CD4-positive, alpha-beta T cell treated with Interleukin-21 for 1 hour (primary cell): ENCODE results near the gene FHOD3.
"Not testable (repeated sequence)": the region's sequence is repeated elsewhere in the genome, so short reads cannot be mapped to it uniquely, and the experiment has no call there.

Experiments used
- DNase-seq: peaks from one replicate; pipeline ENCODE4 v3.0.0-alpha.2; 2020

The FHOD3 gene

DNA sequence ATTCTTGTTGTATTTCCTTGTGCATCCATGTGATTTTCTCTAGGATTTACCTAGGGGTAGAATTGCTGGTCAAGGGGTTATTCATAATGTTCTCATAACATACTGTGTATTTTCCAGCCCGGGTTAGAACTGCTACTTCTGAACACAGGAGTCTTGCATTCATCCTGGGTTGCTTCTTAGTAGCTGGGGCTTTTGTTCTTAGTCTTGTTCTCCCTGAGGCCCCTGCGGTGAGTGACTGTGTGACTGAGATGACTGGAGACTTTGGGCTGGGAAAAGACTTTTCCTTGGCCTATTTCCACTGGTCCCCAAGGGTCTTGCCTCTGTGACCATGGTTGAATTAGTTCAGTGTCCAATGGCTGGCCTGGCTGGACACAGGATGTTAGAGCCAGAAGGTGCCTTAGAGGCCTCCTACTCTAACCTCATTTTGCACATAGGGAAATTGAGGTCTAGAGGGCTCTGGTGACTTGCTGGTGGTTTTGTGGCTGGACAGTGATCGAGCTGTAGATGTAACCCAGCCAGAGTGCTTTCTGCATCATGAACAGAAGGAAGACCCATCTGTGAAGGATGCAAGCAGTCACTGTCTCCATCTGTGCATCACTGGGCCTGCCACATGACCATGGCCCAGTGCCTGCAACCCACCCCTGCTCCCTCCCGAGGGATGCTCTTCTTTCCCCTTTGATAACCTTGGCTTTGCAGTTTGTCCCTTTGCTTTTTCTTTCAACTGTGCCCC is 233.3 kb downstream of the FHOD3 start:
- no peak for DNase-seq

GRCh38 chr18:36531636-36532035 is 234.1 kb downstream of the FHOD3 start:
- no peak for DNase-seq

DNA sequence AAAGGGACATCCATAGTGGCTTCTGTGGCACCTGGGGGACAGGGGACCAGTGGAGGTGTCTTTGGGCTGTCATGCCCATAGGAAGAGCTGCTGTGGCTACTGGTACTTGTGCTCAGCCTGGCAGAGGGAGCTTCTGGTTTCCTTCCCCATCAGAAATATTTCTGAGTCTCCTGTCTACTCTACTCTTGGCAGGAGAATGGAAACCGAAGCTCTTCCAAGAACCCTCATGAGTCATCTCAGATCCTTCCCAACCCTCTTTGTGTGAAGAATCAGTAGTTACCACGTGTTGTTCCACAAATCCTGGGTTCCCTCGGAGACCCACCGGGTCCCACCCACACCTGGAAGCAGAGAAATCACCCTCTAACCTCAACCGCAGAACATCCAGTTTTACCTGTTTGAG is 234.9 kb downstream of the FHOD3 start:
- DNase-seq: no peak

DNA sequence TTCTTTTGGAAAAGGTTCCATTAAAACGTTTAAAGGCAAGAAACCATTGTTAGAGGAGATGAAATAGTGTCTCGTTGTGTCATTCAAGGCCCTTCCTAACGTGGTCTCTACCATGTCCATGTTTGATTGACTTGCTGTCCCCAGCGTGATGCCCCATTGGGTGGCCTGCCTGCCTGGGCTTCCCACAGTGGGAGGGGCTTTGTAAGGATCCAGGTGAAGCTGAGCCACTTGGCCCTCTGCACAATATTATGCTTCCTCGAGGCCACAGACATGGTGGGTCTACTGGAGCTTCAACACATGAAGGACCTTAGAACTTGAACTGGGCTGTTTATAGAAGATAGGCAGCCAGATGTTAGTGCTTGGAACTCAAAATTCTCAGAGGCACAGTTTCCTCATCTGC is 235.3 kb downstream of the FHOD3 start:
- DNase-seq: no peak

- DNase-seq: no peak
These were observed 236.1 kb downstream of the FHOD3 start for GRCh38 chr18:36533446-36534153.

- DNase-seq: peak; percentile 11
These were observed 236.7 kb downstream of the FHOD3 start for GRCh38 chr18:36534154-36534688.

DNA sequence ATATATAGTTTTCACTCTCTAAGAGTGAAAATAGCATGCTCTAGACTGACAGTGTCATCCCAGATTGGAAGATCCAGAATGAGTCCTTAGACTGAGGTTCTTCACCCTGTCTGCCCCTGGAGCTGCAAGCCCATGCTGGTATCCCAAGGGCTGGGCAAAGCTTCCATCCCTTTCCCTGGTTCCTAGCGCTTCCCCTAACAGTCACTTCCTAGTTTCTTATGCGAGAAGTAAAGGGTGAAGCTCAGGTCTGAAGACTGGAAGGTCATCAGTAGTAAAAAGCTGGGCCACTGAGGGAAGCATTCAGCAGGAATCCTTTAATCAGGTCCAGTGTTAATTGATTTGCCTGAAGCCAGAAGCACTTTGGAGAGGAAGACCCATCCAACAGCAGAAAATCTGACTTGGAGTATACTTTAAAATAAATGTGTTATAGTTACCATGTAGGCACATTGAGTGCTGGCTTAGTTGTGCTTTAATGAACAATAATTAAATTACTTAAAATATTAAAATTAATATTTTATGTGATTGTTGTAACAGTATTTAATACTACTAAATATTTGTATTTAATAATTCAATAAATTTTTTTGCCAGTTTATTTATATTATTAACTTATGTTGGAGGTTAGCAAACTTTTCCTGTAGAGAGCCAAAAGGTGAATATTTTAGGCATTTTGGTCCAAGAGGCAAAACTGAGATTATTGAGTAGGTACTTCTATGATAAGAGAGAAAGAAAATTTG is 237.9 kb downstream of the FHOD3 start:
- no peak for DNase-seq

- no peak for DNase-seq
These were observed 238.9 kb downstream of the FHOD3 start for GRCh38 chr18:36536426-36536825.

DNA sequence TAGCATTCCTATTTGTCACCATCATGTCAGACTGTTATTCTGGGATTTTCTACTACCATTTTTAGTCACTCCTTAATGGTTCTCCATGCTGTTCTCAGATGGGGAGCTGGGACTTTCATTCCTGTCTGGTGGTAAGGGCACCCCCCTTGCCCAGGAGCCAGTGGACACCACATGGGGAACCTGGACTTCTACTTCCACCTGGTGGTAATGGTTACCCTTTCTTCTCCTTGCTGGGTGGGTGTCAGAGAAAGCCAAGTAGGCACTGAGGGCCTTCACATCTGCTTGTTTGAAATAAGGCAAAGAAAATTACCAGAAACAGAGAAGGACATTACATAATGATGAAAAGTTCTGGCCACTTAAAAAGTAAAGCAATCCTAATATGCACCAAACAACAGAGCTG is 239.8 kb downstream of the FHOD3 start:
- DNase-seq: no peak

DNA sequence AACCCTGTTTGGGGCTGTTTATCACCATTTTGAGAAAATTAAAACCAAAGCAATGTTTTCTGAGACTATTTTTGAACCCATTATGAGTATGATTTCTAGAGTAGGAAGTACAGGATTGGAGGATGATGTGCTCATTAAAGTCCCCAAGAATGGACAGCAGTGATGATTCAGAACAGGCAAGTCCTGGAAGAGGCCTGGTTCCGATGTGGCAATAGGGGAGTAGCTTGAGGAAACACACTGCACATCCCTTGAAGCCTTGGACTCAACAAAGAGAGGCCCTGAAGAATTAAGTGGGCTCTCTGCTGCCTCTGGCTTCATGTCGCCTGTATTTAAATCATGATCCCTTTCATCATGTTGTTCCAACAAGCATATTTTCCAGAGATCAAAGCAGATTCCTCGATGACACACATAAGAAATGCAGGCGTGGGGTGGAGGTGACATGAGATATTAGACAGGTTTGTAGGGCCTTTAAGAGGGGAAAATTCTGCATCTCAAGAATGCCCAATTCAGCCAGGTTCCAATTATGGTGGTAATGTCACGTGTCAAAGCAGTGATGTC is 242.2 kb downstream of the FHOD3 start:
- DNase-seq: no peak

GRCh38 chr18:36543030-36543429 is 245.5 kb downstream of the FHOD3 start:
- no peak for DNase-seq

DNA sequence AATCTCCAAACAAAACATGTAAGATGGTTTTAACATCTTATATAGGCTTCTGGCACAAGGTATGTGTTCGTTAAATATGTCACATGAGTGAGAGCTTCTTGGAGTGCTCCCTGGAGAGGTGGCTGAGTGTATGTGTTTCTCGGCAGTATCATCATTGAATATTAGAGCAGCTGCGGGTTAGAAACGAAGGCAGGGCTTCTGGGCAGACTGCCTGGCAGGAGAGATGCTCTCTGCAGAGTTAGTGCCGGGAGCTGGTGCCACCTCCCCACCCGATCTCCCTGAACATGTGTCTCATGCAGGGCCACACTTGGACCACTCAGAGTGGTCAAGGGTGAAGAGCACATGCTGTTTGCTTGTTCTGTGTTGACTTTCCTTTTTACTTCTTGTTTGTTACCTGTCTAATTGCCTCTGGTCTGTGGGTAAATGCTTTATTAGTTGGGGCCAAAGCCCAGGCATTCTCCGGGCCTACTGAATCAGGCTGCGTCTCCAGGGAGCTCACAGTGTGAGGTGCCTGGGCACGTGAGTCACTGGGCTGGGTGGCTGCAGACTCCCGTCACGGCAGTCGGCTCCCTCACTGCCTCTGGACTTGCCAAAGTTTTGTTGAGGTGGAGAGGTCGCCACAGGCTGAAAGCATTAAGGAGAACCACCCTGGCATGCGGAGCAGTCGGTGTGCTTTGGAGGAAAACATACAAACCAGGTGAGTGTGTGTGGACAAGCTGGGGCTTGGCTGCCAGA is 246.6 kb downstream of the FHOD3 start:
- DNase-seq: no peak

- no peak for DNase-seq
These were observed 248.4 kb downstream of the FHOD3 start for GRCh38 chr18:36545821-36546427.

DNA sequence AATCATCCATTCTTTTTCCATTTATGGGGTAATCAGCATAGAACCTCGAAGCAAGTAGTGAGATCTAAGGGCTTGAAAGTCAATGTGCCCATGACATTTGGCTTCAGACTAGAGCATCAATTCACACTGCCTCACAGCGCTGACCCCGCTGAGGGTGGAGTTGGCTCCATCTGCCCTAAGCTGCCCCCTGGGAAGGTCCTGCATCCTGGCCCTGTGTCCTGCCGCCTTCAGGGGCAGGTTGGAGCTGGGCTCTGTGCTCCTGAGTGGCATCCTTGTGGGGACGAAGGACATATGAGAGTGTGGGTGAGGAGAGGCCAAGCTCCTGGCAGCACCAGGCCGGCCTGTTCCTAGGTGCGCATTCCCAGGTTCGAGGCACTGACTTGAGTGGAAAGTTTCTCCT is 249.4 kb downstream of the FHOD3 start:
- DNase-seq: no peak

DNA sequence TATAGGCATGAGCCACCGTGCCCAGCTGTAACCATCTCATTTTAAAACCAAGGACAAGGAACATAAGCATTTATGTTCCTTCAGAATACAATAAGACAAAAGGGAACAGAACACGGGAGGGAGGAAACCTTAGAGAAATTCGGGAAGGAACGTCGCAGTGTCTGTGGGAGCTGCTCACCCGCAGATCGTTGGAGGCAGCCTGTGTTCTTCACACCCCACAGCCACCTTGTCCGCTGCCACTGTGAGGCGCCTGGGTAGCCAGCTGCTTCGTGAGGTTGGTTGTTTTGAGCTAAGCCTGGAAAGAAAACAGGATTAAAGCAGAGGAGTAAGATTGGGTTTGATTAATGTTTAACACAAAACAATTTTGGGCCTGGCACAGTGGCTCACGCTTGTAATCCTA is 250.0 kb downstream of the FHOD3 start:
- DNase-seq: no peak

GRCh38 chr18:36551274-36551673 is 253.8 kb downstream of the FHOD3 start:
- DNase-seq: not testable (repeated sequence)

DNA sequence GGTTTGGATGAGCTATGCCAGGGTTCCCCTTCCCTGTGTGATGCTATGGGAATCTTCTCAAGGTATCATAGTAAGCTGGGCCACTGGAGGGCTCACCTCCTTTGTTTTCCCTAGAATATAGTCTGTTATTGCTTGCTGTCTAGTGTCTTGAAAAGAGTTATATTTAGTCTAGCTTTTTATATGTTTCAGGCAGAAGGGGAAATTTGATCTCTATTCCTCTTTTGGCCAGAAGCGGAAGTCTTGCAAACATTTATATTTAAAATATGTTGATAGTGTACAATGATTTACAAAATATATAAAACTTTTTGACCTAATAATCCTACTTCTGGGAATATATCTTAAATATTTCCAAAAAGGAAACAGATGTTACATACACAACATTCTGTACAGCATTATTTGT is 260.7 kb downstream of the FHOD3 start:
- DNase-seq: no peak

DNA sequence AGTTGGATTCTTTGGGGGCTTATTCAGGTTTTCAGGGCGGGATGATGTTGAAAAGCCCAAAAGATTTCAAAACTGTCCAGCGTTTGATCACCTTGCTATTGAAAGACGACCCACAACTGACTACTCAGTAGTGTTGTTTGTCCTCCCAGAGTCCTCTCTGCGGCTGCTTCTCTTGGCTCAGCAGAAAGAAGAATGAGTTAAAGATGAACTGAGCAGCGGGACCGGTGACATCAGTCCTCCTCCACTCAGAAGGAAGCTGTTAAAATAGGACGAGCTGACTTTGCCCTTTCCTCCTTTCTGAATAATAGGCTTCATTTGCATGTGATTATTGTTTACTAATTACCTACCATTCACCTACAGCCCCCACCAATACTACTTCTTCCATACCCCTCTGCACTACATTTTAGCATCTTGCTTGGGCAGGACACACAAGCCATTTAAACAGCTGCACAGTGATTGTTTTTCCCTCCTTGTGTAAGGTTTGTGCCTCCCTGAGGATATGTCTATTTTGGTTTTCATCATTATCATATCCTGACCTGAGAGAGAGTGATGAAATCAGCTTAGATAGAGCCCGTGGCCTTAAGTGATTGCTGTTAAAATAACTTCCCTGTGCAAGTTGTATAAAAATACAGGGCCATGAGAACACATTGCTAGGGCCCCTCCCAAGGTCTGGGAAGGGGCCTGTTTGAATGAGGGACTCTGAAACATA is 261.8 kb downstream of the FHOD3 start:
- no peak for DNase-seq

DNA sequence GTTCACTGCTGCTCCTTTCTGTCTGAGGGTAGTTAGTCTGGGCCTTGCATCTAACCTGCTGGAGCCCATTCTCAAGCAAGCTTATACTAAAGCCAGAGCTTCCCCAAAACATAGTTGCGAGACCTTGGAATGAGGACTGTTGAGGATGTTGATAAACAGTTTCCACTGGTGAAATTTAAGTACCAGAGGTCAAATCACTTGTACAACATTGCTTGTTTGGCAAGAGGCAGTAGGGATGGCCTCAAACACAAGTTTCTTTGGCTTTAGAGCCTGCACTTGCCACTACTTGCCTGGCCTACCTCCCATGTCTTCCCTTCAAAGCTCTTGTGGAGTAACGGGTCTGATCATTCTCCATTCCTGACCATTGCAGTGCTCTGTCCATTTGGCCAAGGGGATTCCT is 262.7 kb downstream of the FHOD3 start:
- no peak for DNase-seq

DNA sequence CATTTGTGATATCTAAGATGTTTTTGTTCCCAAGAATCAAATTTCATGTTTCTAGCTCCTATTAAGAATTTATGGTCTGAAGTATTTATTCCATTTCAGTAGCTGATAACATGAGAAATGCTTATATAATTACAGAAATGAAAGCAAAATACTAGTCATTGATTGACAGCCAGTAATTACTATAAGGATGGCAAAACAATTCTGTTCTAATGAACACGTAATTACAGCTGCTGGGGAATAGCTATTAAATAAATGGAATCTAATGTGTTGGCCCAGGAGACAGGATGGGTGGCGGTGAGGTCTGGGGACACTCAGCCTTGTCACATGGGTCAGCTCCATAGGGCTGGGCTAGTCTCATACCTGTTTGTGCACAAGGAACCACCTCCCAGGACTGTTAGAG is 263.5 kb downstream of the FHOD3 start:
- no peak for DNase-seq

- DNase-seq: no peak
These were observed 267.3 kb downstream of the FHOD3 start for GRCh38 chr18:36564841-36565240.

- DNase-seq: no peak
These were observed 270.3 kb downstream of the FHOD3 start for GRCh38 chr18:36567800-36568199.
